Right kidney (tissue), 1 donor: ENCODE measurements around the gene MISFA.
"Not testable (repeated sequence)": the region's sequence is repeated elsewhere in the genome, so short reads cannot be mapped to it uniquely, and the experiment has no call there.

Source experiments
- DNase-seq: peaks from one replicate; pipeline ENCODE4 v3.0.0-alpha.2; 2016

Gene MISFA

GRCh38 chr11:18617688-18618341 is 18.2 kb downstream of the MISFA start:
- no peak for DNase-seq

GRCh38 chr11:18618342-18619025 is 18.9 kb downstream of the MISFA start:
- no peak for DNase-seq

GRCh38 chr11:18623707-18624106 is 24.1 kb downstream of the MISFA start:
- no peak for DNase-seq

GRCh38 chr11:18624161-18624560 is 24.6 kb downstream of the MISFA start:
- no peak for DNase-seq

GRCh38 chr11:18632841-18633240 is 33.3 kb downstream of the MISFA start:
- no peak for DNase-seq

GRCh38 chr11:18633256-18634139 is 33.9 kb downstream of the MISFA start:
- no peak for DNase-seq

- peak; percentile 99 for DNase-seq
Observed at GRCh38 chr11:18634140-18635032, 34.8 kb downstream of the MISFA start, which contains the start of gene SPTY2D1. SPTY2D1 (minus strand) TSS chr11:18634342; CDS start chr11:18634257, 85 bp downstream.

- no peak for DNase-seq
Observed at GRCh38 chr11:18641677-18642076, 42.1 kb downstream of the MISFA start.

GRCh38 chr11:18643034-18643433 is 43.4 kb downstream of the MISFA start:
- DNase-seq, result not testable (repeated sequence)

GRCh38 chr11:18650353-18650752 is 50.8 kb downstream of the MISFA start:
- no peak for DNase-seq

- no peak for DNase-seq
Observed at GRCh38 chr11:18650859-18651557, 51.4 kb downstream of the MISFA start.
